Stimulated activated CD4-positive, alpha-beta T cell treated with anti-CD3 and anti-CD28 coated beads, TNF-alpha, amount 100 ng/mL, for 24 hours (primary cell): ENCODE data around the gene OSBP2.
"Not testable (repeated sequence)": the region's sequence is repeated elsewhere in the genome, so short reads cannot be mapped to it uniquely, and the experiment has no call there.

Experiments
- DNase-seq, 3 experiments: peaks; one replicate each; pipeline ENCODE4 v3.0.0-alpha.2; 2020; ENCODE audit warnings: low read depth in 3 of 3

The OSBP2 gene

GRCh38 chr22:30694640-30695350, at the start of gene OSBP2:
Gene OSBP2 (plus strand): TSS chr22:30694874. CDS start chr22:30694910, 36 bp downstream.
- peak in 1 of 3 experiments; percentile 29 for DNase-seq

- DNase-seq, result no peak
Measured at GRCh38 chr22:30646518-30647160, 48.0 kb upstream of the OSBP2 start.

- no peak for DNase-seq
Measured at GRCh38 chr22:30647536-30647935, 47.1 kb upstream of the OSBP2 start.

- no peak for DNase-seq
Measured at GRCh38 chr22:30648825-30649224, 45.8 kb upstream of the OSBP2 start.

- DNase-seq, result peak; percentile 77 to 90 (median 77)
Measured at GRCh38 chr22:30649430-30650007, 45.2 kb upstream of the OSBP2 start.

- no peak for DNase-seq
Measured at GRCh38 chr22:30650508-30651116, 44.1 kb upstream of the OSBP2 start.

- no peak for DNase-seq
Measured at GRCh38 chr22:30652852-30653251, 41.8 kb upstream of the OSBP2 start.

GRCh38 chr22:30654361-30654760, 40.3 kb upstream of the OSBP2 start:
- no peak for DNase-seq

- DNase-seq, result no peak
Measured at GRCh38 chr22:30655532-30655931, 39.1 kb upstream of the OSBP2 start.

- no peak for DNase-seq
Measured at GRCh38 chr22:30662040-30662439, 32.6 kb upstream of the OSBP2 start.

GRCh38 chr22:30664798-30665197, 29.9 kb upstream of the OSBP2 start:
- no peak for DNase-seq

- no peak for DNase-seq
Measured at GRCh38 chr22:30665266-30665665, 29.4 kb upstream of the OSBP2 start.

GRCh38 chr22:30665786-30666185, 28.9 kb upstream of the OSBP2 start:
- no peak for DNase-seq

- no peak for DNase-seq
Measured at GRCh38 chr22:30667107-30667493, 27.6 kb upstream of the OSBP2 start.

GRCh38 chr22:30667494-30668385, 26.9 kb upstream of the OSBP2 start, which contains the start of gene DUSP18:
Gene DUSP18 (minus strand): TSS chr22:30667875. CDS start chr22:30664003, 3,872 bp downstream.
- peak; percentile 87 to 92 (median 90) for DNase-seq

GRCh38 chr22:30668386-30668710, 26.3 kb upstream of the OSBP2 start:
- DNase-seq, result no peak

- DNase-seq, result no peak
Measured at GRCh38 chr22:30671071-30671470, 23.6 kb upstream of the OSBP2 start.

- no peak for DNase-seq
Measured at GRCh38 chr22:30673136-30673535, 21.5 kb upstream of the OSBP2 start.

- DNase-seq, result no peak
Measured at GRCh38 chr22:30674482-30674881, 20.2 kb upstream of the OSBP2 start.

- no peak for DNase-seq
Measured at GRCh38 chr22:30675436-30675835, 19.2 kb upstream of the OSBP2 start.

GRCh38 chr22:30676565-30676964, 18.1 kb upstream of the OSBP2 start:
- not testable (repeated sequence) for DNase-seq
